GM18511 (cell line): ENCODE data around the gene ZFP36.

Experiments used
- ATAC-seq: cut with Tn5 transposase; IDR thresholded peaks from one replicate; pipeline ENCODE4 v1.9.1; 2021; ENCODE audit warnings: mild to moderate bottlenecking, moderate library complexity; ENCODE audit not compliant: unreplicated experiment

The ZFP36 gene

DNA sequence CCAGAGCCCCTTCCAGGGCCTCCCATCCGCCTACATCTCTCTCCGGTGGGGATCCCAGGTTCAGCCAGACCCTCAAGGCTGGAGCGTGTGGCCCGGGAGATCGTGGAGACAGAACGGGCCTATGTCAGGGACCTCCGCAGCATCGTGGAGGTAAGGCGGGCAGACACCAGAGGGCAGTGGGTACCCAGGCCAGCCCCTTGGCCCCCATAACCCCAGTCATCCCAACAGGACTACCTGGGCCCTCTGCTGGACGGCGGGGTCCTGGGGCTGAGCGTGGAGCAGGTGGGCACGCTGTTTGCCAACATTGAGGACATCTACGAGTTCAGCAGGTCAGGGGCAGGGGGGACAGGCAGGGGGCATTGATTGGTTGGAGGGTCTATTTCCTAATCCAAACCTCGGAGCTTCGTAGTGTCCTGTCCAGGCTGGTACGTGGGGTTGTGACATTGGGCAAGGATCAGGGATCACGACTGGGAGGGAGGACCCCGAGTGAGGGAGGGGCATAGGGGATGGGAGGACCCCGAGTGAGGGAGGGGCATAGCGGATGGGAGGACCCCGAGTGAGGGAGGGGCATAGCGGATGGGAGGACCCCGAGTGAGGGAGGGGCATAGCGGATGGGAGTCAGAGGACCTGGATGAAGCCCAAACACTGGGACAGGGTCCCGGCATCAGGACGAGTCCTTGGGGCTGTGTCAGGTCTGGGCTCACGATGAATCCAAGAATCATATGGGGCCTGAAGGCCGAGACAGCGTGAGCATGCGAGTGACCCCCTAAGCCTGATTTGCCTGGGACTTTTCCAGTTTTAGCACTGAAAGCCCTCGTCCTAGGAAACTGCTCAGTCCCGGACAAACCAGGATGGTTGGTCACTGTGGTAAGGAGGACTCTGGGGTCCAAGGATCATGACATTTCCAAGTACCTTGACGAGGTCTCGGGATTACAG, 8.7 kb downstream of the ZFP36 start:
- no peak for ATAC-seq

DNA sequence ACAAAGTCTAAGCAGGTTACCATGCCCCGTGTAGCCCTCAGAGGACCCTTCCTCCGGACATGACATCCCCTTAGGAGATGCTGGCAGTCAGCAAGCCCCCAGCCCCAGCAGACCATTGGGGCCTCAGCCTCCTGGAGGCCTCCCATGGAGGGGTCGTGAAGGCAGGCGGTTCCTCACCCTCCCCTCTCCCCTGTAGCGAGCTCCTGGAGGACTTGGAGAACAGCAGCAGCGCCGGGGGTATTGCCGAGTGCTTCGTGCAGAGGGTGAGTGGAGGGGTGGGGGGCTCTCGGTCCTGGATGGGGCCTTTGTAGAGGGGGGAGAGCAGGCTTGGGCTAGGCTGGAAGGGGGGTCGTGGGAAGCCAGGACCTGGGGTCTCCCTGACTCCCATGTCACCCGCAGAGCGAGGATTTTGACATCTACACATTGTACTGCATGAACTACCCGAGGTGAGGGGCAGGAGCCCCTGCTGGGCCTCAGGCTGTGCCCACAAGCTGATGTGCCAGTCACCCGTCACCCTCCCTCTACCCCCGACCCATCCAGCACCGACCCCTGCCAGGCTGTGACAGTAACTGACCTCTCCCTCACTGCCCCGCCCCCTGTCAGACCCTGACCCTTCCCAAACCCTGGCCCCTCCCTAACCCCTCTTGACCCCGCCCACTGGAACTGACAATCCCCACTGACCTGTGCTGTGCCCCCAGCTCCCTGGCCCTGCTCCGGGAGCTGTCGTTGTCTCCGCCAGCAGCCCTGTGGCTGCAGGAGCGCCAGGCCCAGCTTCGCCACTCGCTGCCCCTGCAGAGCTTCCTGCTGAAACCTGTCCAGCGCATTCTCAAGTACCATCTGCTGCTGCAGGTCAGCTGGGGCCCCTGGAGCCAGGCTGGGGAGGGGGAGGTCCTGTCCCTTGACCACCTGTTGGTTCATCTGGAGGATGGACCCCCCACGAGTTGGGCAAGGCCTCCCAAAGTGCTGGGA, 9.8 kb downstream of the ZFP36 start:
- ATAC-seq, result no peak

DNA sequence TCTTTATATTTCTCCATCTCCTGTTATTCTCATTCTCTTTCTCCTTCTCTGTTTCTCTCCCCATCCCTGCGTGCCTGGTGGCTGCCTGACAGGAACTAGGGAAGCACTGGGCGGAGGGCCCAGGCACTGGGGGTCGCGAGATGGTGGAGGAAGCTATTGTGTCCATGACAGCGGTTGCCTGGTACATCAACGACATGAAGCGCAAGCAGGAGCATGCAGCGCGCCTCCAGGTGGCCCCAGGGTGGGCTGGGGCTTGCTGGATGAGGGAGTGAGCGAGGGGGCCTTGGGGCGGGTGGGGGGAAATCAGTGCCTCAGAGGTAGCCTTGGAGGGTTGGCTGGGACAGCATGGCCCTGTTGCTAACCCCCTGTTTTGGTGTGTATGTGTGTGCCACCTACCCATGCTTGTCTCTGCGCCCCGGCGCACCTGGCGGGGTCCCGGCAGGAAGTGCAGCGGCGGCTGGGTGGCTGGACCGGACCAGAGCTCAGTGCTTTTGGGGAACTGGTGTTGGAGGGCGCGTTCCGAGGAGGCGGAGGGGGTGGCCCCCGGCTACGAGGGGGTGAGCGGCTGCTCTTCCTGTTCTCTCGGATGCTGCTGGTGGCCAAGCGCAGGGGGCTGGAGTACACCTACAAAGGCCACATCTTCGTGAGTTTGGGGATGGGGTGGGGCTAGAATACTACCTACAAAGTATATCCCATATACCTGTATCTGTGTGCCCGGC, 11.0 kb downstream of the ZFP36 start:
- ATAC-seq, result no peak

GRCh38 chr19:39419003-39419402, 12.4 kb downstream of the ZFP36 start:
- no peak for ATAC-seq

- ATAC-seq, result no peak
These were observed 14.1 kb downstream of the ZFP36 start for GRCh38 chr19:39420769-39421168.

DNA sequence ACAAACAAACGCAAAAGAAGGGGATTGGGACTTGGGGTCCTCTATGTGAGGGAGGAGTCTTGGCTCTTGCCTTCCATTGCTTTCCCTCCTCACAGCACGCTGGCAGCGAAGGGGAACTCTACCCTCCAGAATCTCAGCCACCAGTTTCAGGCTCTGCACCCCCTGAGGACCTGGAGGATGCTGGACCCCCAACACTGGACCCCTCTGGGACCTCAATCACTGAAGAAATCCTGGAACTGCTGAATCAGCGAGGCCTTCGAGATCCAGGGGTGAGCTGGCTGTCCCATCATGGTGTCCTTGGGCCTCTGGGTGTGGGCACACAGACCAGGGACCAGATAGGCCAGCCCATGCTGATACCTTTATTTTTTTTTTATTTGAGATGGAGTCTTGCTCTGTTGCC, 15.4 kb downstream of the ZFP36 start:
- ATAC-seq, result no peak

- ATAC-seq, result no peak
These were observed 16.8 kb downstream of the ZFP36 start for GRCh38 chr19:39423258-39424086.

- ATAC-seq, result no peak
These were observed 18.3 kb downstream of the ZFP36 start for GRCh38 chr19:39424934-39425333.

DNA sequence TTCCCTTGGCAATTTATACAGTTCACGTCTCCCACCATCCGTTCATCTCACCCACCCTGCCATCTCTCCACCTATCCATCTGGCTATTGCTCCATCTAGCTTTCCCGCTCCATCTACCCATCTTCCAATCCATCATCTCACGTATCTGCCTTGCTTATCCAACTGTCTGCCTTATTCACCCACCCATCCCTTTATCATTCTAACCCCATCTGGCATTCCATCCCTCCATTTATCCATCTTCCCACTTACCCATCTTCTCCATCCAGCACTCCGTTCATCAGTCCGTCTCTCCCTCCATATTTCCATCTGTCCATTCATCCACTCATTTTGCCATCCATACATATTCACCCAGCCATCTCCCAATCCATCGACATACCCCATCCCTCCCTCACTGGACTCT, 19.1 kb downstream of the ZFP36 start:
- ATAC-seq, result no peak

GRCh38 chr19:39426170-39426569, 19.5 kb downstream of the ZFP36 start:
- ATAC-seq, result no peak

GRCh38 chr19:39427707-39428106, 21.1 kb downstream of the ZFP36 start:
- ATAC-seq, result no peak

- ATAC-seq, result no peak
These were observed 21.9 kb downstream of the ZFP36 start for GRCh38 chr19:39428283-39429112.

- ATAC-seq, result no peak
These were observed 24.3 kb downstream of the ZFP36 start for GRCh38 chr19:39430675-39431593.

- ATAC-seq, result no peak
These were observed 26.0 kb downstream of the ZFP36 start for GRCh38 chr19:39432677-39433025.

GRCh38 chr19:39433480-39434079, 26.9 kb downstream of the ZFP36 start:
- ATAC-seq, result no peak

- no peak for ATAC-seq
These were observed 27.8 kb downstream of the ZFP36 start for GRCh38 chr19:39434123-39435076.
